DMS79 treated with DMSO at 0.1 percent for 48 hours (cell line): Measurements from ENCODE around the gene C1orf174.

Experiments used
- DNase-seq: peaks from one replicate; lab custom pipeline; 2025; lab: John Stamatoyannopoulos, UW

C1orf174 gene

GRCh38 chr1:3894626-3895278 is 5.3 kb downstream of the C1orf174 start:
- no peak for DNase-seq

- no peak for DNase-seq
Measured at GRCh38 chr1:3893190-3893589, 6.9 kb downstream of the C1orf174 start.

GRCh38 chr1:3892748-3893147 is 7.3 kb downstream of the C1orf174 start:
- DNase-seq = peak; percentile 96

GRCh38 chr1:3891329-3891865 is 8.7 kb downstream of the C1orf174 start:
- DNase-seq = peak; percentile 43

GRCh38 chr1:3890389-3891328 is 9.4 kb downstream of the C1orf174 start:
- DNase-seq = peak; percentile 13

GRCh38 chr1:3889936-3890335 is 10.1 kb downstream of the C1orf174 start:
- DNase-seq = no peak

GRCh38 chr1:3888301-3888700 is 11.8 kb downstream of the C1orf174 start:
- DNase-seq = no peak

- no peak for DNase-seq
Measured at GRCh38 chr1:3886691-3887090, 13.4 kb downstream of the C1orf174 start.

GRCh38 chr1:3886106-3886670 is 13.9 kb downstream of the C1orf174 start:
- DNase-seq = no peak

GRCh38 chr1:3885611-3886010 is 14.5 kb downstream of the C1orf174 start:
- DNase-seq = no peak

- no peak for DNase-seq
Measured at GRCh38 chr1:3884966-3885365, 15.1 kb downstream of the C1orf174 start.

- DNase-seq = no peak
Measured at GRCh38 chr1:3883194-3883925, 16.7 kb downstream of the C1orf174 start.

- DNase-seq = no peak
Measured at GRCh38 chr1:3881193-3881480, 18.9 kb downstream of the C1orf174 start.

GRCh38 chr1:3880429-3881192 is 19.5 kb downstream of the C1orf174 start:
- no peak for DNase-seq

- DNase-seq = no peak
Measured at GRCh38 chr1:3879787-3880428, 20.2 kb downstream of the C1orf174 start.

GRCh38 chr1:3879099-3879498 is 21.0 kb downstream of the C1orf174 start:
- DNase-seq = no peak

GRCh38 chr1:3876716-3877115 is 23.4 kb downstream of the C1orf174 start:
- DNase-seq = no peak

- no peak for DNase-seq
Measured at GRCh38 chr1:3874736-3875135, 25.3 kb downstream of the C1orf174 start.

GRCh38 chr1:3872546-3872945 is 27.5 kb downstream of the C1orf174 start:
- no peak for DNase-seq

- no peak for DNase-seq
Measured at GRCh38 chr1:3871451-3871805, 28.6 kb downstream of the C1orf174 start.

- no peak for DNase-seq
Measured at GRCh38 chr1:3869751-3870301, 30.2 kb downstream of the C1orf174 start.
